Effector memory CD4-positive, alpha-beta T cell (primary cell): ENCODE results near the gene GAS2L3.
"Not testable (repeated sequence)": the region's sequence is repeated elsewhere in the genome, so short reads cannot be mapped to it uniquely, and the experiment has no call there.

Experiments used
- DNase-seq, 3 donors: peaks; one replicate each; pipeline ENCODE4 v3.0.0-alpha.2; 2020
- H3K27ac ChIP-seq: 2 replicates; pipeline ENCODE4 v1.7.0; 2013; ENCODE audit warnings: mild to moderate bottlenecking, low read length, moderate library complexity; ENCODE audit not compliant: insufficient read depth, poor library complexity, severe bottlenecking
- H3K27me3 ChIP-seq: replicated peaks from 2 replicates; pipeline ENCODE4 v1.7.0; 2013; ENCODE audit warnings: mild to moderate bottlenecking, low read length; ENCODE audit not compliant: insufficient read depth, control insufficient read depth, poor library complexity, severe bottlenecking
- H3K36me3 ChIP-seq: 2 replicates; pipeline ENCODE4 v1.7.0; 2013; ENCODE audit warnings: mild to moderate bottlenecking, low read length, moderate library complexity; ENCODE audit not compliant: control insufficient read depth, insufficient read depth
- H3K4me1 ChIP-seq: 2 replicates; pipeline ENCODE4 v1.7.0; 2013; ENCODE audit warnings: low read length, mild to moderate bottlenecking; ENCODE audit not compliant: control insufficient read depth, insufficient read depth, poor library complexity, severe bottlenecking
- H3K4me3 ChIP-seq: 2 replicates; pipeline ENCODE4 v1.7.0; 2013; ENCODE audit warnings: low read length, low read depth, mild to moderate bottlenecking; ENCODE audit not compliant: insufficient read depth, poor library complexity, severe bottlenecking
- H3K9me3 ChIP-seq: 2 replicates; pipeline ENCODE4 v1.7.0; 2013; ENCODE audit warnings: mild to moderate bottlenecking, low read length, moderate library complexity; ENCODE audit not compliant: control insufficient read depth

Gene GAS2L3

DNA sequence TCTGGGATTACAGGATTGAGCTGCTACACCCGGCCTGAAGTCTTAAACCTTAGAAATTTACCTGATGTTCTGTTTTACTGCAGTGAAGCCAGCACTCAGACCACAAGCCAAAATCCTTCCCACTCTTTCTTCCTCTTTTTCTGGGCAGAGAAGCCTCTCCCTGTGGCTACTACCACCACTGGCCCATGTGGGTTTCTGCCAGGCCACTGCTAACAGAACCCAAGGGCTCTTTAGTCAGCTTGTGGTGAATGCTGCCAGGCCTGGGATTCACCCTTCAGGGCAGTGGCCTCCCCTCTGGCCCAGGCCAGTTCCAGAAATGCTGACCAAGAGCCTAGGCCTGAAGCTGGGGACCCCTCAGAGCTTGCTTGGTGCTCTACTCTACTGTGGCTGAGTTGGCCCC lies 35.3 kb downstream of the GAS2L3 start:
- DNase-seq = no peak
- no peaks in the 10 kb centered on the region for H3K36me3 ChIP-seq
- no peak overlapping the region for H3K27ac ChIP-seq

DNA sequence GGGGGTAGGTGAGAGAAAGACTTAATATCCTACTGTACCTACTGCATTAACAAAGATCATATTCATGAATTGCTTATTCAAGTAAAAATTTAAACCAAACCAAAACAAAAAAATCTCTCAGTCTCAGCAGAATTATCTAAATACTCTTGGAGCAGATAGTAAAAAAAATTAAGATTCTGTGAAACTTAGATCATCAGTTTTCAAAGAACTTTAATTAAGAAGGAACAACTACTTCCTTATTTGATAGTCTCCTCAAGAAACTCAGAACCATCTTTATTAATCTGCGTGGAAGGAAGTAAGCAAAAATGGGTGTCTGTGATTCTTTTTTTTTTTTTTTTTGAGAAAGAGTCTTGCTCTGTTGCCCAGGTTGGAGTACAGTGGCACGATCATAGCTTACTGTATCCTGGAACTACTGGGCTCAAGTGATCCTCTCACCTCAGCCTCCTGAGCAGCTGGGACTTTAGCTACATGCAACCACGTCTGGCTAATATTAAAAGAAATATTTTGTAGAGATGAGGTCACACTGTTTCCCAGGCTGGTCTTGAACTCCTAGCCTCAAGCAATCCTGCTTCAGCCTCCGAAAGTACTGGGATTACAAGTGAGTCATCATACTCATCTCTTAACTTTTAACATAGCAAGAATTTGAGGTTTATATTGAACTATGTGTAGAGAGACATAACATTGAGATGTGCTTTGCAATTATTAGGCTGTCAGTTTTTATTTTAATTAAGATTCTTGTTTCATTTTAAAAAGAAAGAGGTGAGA lies 37.4 kb downstream of the GAS2L3 start:
- H3K9me3 ChIP-seq = no peaks in the 10 kb centered on the region
- H3K36me3 ChIP-seq = no peaks in the 10 kb centered on the region
- DNase-seq = no peak
- no peak overlapping the region for H3K4me3 ChIP-seq
- H3K4me1 ChIP-seq = no peaks in the 10 kb centered on the region
- no peak overlapping the region for H3K27ac ChIP-seq
- no peaks in the 10 kb centered on the region for H3K27me3 ChIP-seq

More for the DNA sequence above, 35.3 kb downstream of the GAS2L3 start:
- Histone ChIP-seq H3K9me3 (no peaks in the 10 kb centered on the region), H3K4me1 (no peaks in the 10 kb centered on the region), H3K27me3 (no peaks in the 10 kb centered on the region), H3K4me3 (no peak overlapping the region)

DNA sequence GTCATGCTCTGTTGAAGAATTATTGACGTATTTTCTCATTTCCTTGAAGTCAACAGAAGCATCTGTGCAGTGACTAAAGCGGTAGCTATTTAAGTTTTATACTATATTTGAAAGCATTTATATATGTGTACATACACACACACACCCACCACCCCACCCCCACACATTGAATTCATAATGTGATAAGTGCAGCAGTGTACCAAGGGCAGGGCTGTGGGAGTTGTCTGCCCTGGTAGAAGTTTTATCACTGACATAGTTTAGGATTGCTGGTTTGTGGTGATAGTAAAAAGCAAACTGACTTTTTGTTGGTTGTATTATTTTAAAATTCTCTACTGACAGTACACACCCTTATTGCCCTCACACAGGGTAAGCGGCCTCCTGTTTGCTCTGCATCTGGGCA lies 39.1 kb downstream of the GAS2L3 start:
- H3K4me1 ChIP-seq = no peaks in the 10 kb centered on the region
- DNase-seq = no peak
- H3K9me3 ChIP-seq = no peaks in the 10 kb centered on the region
- H3K36me3 ChIP-seq = no peaks in the 10 kb centered on the region
- no peaks in the 10 kb centered on the region for H3K27me3 ChIP-seq
- H3K27ac ChIP-seq = no peak overlapping the region
- no peak overlapping the region for H3K4me3 ChIP-seq

DNA sequence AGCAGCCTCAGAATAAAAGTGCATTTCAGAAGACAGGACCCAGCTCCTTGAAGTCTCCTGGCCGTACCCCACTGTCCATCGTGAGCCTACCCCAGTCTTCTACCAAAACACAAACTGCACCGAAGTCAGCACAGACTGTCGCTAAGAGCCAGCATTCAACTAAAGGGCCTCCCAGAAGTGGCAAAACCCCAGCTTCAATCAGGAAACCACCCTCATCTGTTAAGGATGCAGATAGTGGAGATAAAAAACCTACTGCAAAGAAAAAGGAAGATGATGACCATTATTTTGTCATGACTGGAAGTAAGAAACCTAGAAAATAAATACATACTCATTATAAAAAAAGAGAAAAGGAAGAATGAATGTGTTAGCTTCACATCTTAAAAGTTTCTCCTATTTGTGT lies 51.1 kb downstream of the GAS2L3 start:
- H3K27me3 ChIP-seq = no peaks in the 10 kb centered on the region
- no peak for DNase-seq
- H3K27ac ChIP-seq = no peak overlapping the region
- H3K4me3 ChIP-seq = no peak overlapping the region
- H3K36me3 ChIP-seq = no peaks in the 10 kb centered on the region
- H3K4me1 ChIP-seq = no peaks in the 10 kb centered on the region
- no peaks in the 10 kb centered on the region for H3K9me3 ChIP-seq

DNA sequence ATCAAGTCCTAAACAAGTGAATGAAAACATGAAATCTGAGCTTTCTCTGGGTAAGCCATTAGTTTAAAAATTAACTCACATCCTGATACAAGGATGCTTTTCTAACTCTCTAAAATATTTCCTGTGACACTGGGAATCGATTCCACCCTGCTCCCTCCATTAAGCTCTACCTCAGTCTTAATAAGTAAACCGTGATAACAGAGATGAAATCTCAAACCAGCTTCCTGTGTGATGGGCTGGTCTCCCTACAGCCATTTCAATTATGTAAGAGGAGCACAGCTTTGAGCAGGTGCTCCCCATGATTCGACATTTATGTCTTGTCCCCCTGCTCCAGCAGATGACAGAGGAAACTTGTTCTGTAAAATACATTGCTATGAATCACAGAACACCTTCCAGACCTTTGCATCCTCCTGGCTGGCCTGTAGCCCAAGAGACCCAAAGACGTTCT lies 59.0 kb downstream of the GAS2L3 start:
- H3K4me1 ChIP-seq = no peaks in the 10 kb centered on the region
- H3K9me3 ChIP-seq = no peaks in the 10 kb centered on the region
- H3K4me3 ChIP-seq = no peak overlapping the region
- DNase-seq = no peak
- H3K36me3 ChIP-seq = no peaks in the 10 kb centered on the region
- H3K27ac ChIP-seq = no peak overlapping the region
- no peaks in the 10 kb centered on the region for H3K27me3 ChIP-seq

DNA sequence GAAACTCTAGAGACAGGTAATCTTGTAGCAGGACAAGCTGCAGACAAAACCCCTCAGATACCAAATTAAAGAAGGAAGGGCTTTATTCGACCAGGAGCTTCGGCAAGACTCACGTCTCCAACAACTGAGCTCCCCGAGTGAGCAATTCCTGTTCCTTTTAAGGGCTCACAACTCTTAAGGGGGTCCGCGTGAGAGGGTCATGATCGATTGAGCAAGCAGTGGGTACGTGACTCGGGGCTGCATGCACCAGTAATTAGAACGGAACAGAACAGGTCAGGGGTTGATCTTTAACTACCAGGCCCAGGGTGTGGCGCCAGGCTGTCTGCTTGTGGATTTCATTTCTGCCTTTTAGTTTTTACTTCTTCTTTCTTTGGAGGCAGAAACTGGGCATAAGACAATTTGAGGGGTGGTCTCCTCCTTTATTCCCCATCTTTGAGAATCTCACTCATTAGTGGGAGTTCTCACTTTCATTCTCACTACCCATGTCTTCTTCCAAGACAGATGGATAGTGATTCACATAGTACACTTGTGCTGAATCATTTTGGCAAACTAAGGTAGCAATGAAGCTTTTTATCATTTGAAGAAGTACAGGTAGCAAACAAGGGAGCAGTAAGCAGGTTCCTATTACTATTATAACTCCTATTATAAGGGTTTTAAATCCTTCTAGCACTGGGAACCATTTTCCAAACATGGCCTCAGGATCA lies 59.8 kb downstream of the GAS2L3 start:
- H3K36me3 ChIP-seq, H3K9me3 ChIP-seq, H3K27me3 ChIP-seq, DNase-seq, H3K4me1 ChIP-seq, H3K4me3 ChIP-seq, H3K27ac ChIP-seq: not testable (repeated sequence)

DNA sequence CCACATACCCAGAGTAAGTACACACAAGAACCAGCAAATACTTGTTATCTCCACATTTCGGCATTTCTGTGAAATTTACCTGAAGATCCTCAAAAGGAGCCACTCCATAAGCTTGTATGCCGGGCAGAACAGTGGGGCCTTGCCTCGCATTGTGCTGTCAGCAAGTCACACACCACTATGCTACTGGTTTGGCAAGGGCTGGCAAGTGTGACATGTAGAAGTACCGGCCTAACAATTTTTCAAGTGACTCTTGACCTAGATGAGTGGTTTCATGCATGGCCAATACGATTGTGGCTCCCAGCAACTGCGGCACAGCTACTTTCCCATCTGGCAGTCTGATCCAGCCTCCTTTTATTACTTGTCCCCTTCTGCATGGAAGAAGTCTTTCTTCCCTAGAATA lies 69.8 kb downstream of the GAS2L3 start:
- Histone ChIP-seq H3K36me3 (no peaks in the 10 kb centered on the region), H3K27ac (no peak overlapping the region), H3K4me1 (no peaks in the 10 kb centered on the region), H3K4me3 (no peak overlapping the region), H3K27me3 (peaks cover 5% of the 10 kb centered on the region), H3K9me3 (no peaks in the 10 kb centered on the region)
- no peak for DNase-seq

DNA sequence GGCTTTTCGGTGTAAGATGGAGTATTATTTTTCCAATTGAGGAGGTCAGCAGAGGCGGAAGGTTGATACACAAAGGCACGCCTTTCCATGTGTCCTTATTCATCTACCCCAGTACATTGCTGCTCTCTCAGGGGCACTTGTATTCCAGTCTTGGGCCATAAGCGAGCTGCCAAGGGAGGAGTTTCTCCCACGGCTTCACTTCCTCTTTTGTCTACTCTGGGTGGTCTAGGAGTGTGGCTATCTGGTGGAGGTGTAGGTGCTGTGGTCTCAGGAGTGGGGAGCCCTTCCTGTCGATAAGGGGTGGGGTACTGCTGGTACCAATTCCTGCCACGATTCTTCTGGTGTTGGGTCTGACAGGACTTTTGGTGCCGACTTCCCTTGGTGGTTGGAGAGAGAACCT lies 73.4 kb downstream of the GAS2L3 start:
- Histone ChIP-seq H3K4me1 (no peaks in the 10 kb centered on the region), H3K9me3 (no peaks in the 10 kb centered on the region), H3K27ac (no peak overlapping the region), H3K36me3 (no peaks in the 10 kb centered on the region), H3K27me3 (peaks cover 5% of the 10 kb centered on the region), H3K4me3 (no peak overlapping the region)
- DNase-seq = no peak

DNA sequence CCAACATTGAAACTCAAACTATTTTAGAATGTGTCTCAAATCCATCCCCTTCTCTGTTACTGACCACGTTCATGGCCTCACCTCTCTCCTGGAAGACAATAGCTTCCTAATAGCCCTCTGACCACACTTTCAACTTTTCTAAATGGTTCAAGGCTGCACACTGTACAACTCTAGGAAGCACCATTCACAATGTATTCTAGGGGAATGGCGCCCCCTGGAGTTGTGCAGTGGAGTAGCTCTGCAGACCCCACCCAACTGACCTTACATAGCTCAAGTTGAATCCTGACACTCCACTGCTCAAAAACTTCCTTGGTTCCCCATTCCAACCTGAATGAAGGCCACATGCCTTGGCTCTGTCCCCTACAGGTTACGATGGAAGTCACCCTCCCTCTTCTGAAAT lies 77.6 kb downstream of the GAS2L3 start:
- Histone ChIP-seq H3K9me3 (no peaks in the 10 kb centered on the region), H3K36me3 (no peaks in the 10 kb centered on the region), H3K27ac (no peak overlapping the region), H3K27me3 (no peaks in the 10 kb centered on the region), H3K4me1 (no peaks in the 10 kb centered on the region), H3K4me3 (no peak overlapping the region)
- no peak for DNase-seq

DNA sequence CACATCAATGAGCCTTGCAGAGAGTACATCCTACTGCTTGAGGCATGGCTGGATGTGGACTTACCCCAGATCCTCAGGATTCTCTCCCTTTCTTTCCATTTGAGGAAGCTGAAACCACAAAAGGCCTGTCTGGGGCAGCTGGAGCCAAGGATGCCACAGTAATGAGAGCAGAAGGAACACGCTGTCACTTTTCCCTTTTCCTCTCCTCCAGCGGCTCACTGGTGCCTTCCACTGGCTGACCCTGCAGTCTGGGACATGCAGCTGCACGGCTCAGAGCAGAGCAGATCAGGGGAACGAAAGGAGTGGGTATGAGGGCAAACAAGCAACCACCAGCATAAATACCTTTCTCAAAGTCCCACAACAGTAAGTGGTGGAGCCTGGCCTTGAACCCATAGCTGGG lies 78.2 kb downstream of the GAS2L3 start:
- DNase-seq = no peak
- H3K36me3 ChIP-seq = no peaks in the 10 kb centered on the region
- no peaks in the 10 kb centered on the region for H3K27me3 ChIP-seq
- H3K9me3 ChIP-seq = no peaks in the 10 kb centered on the region
- no peaks in the 10 kb centered on the region for H3K4me1 ChIP-seq
- H3K27ac ChIP-seq = no peak overlapping the region
- H3K4me3 ChIP-seq = no peak overlapping the region
